ENCODE data around the gene PTGR3.
A peak's percentile ranks its signal among the peaks of the same experiment; 100 is the strongest.

Gene PTGR3

GRCh38 chr18:75183524-75183923 is 25.4 kb downstream of the PTGR3 start:
- Mint-ChIP-seq H3K4me3 (no peak overlapping the region), H3K27ac (no peak overlapping the region), H3K36me3 (no peaks in the 10 kb centered on the region), H3K9me3 (peaks cover 6% of the 10 kb centered on the region), H3K4me1 (peaks cover 10% of the 10 kb centered on the region)
- no peak for DNase-seq (ENCODE audit: low spot score in 2 of 2)
- ATAC-seq, result no peak

GRCh38 chr18:75179819-75180600 is 28.9 kb downstream of the PTGR3 start:
- Mint-ChIP-seq H3K9me3 (no peaks in the 10 kb centered on the region), H3K27ac (no peak overlapping the region)
- DNase-seq (ENCODE audit: low spot score in 2 of 2), result no peak

GRCh38 chr18:75178376-75178775 is 30.6 kb downstream of the PTGR3 start:
- Mint-ChIP-seq H3K4me1 (no peaks in the 10 kb centered on the region), H3K9me3 (no peaks in the 10 kb centered on the region), H3K4me3 (no peak overlapping the region), H3K36me3 (no peaks in the 10 kb centered on the region), H3K27ac (no peak overlapping the region)
- ATAC-seq (no peak), DNase-seq (ENCODE audit: low spot score in 2 of 2) (no peak)

More at GRCh38 chr18:75179819-75180600, 28.9 kb downstream of the PTGR3 start:
- Mint-ChIP-seq H3K4me3 (no peak overlapping the region), H3K4me1 (no peaks in the 10 kb centered on the region), H3K36me3 (no peaks in the 10 kb centered on the region)
- no peak for ATAC-seq

GRCh38 chr18:75176849-75177248 is 32.1 kb downstream of the PTGR3 start:
- H3K4me1 Mint-ChIP-seq, result peaks cover 6% of the 10 kb centered on the region
- H3K36me3 Mint-ChIP-seq, result no peaks in the 10 kb centered on the region
- ATAC-seq (no peak), DNase-seq (ENCODE audit: low spot score in 2 of 2) (no peak)
- no peak overlapping the region for H3K27ac Mint-ChIP-seq
- no peaks in the 10 kb centered on the region for H3K9me3 Mint-ChIP-seq
- no peak overlapping the region for H3K4me3 Mint-ChIP-seq

GRCh38 chr18:75173738-75174137 is 35.2 kb downstream of the PTGR3 start:
- H3K4me1 Mint-ChIP-seq, result peaks cover 6% of the 10 kb centered on the region
- no peak overlapping the region for H3K27ac Mint-ChIP-seq
- no peaks in the 10 kb centered on the region for H3K36me3 Mint-ChIP-seq
- no peak for DNase-seq (ENCODE audit: low spot score in 2 of 2)
- no peak overlapping the region for H3K4me3 Mint-ChIP-seq
- no peaks in the 10 kb centered on the region for H3K9me3 Mint-ChIP-seq
- ATAC-seq, result no peak

- Mint-ChIP-seq H3K36me3 (no peaks in the 10 kb centered on the region), H3K27ac (no peak overlapping the region), H3K4me1 (peaks cover 6% of the 10 kb centered on the region), H3K4me3 (no peak overlapping the region), H3K9me3 (no peaks in the 10 kb centered on the region)
- no peak for ATAC-seq
- no peak for DNase-seq (ENCODE audit: low spot score in 2 of 2)
Observed at GRCh38 chr18:75173125-75173432, 35.9 kb downstream of the PTGR3 start.

GRCh38 chr18:75172299-75173124 is 36.4 kb downstream of the PTGR3 start:
- H3K9me3 Mint-ChIP-seq, result no peaks in the 10 kb centered on the region
- no peak for ATAC-seq
- H3K4me1 Mint-ChIP-seq, result peaks cover 6% of the 10 kb centered on the region
- no peaks in the 10 kb centered on the region for H3K36me3 Mint-ChIP-seq
- H3K27ac Mint-ChIP-seq, result peak overlapping the region; percentile 18
- no peak for DNase-seq (ENCODE audit: low spot score in 2 of 2)
- H3K4me3 Mint-ChIP-seq, result no peak overlapping the region

GRCh38 chr18:75170916-75171315 is 38.0 kb downstream of the PTGR3 start:
- DNase-seq (ENCODE audit: low spot score in 2 of 2) (no peak), ATAC-seq (no peak)
- Mint-ChIP-seq H3K36me3 (no peaks in the 10 kb centered on the region), H3K4me3 (no peak overlapping the region), H3K4me1 (peaks cover 6% of the 10 kb centered on the region), H3K9me3 (no peaks in the 10 kb centered on the region), H3K27ac (no peak overlapping the region)

GRCh38 chr18:75170022-75170789 is 38.7 kb downstream of the PTGR3 start:
- H3K4me3 Mint-ChIP-seq, result no peak overlapping the region
- no peaks in the 10 kb centered on the region for H3K36me3 Mint-ChIP-seq
- ATAC-seq (no peak), DNase-seq (ENCODE audit: low spot score in 2 of 2) (no peak)
- H3K9me3 Mint-ChIP-seq, result no peaks in the 10 kb centered on the region
- no peak overlapping the region for H3K27ac Mint-ChIP-seq
- H3K4me1 Mint-ChIP-seq, result peaks cover 6% of the 10 kb centered on the region

- H3K9me3 Mint-ChIP-seq, result no peaks in the 10 kb centered on the region
- peaks cover 6% of the 10 kb centered on the region for H3K4me1 Mint-ChIP-seq
- no peak for ATAC-seq
- DNase-seq (ENCODE audit: low spot score in 2 of 2), result no peak
- H3K36me3 Mint-ChIP-seq, result no peaks in the 10 kb centered on the region
- no peak overlapping the region for H3K27ac Mint-ChIP-seq
- no peak overlapping the region for H3K4me3 Mint-ChIP-seq
Observed at GRCh38 chr18:75169411-75169810, 39.5 kb downstream of the PTGR3 start.

GRCh38 chr18:75168619-75169018 is 40.3 kb downstream of the PTGR3 start:
- H3K4me1 Mint-ChIP-seq, result peaks cover 6% of the 10 kb centered on the region
- H3K9me3 Mint-ChIP-seq, result no peaks in the 10 kb centered on the region
- no peak overlapping the region for H3K27ac Mint-ChIP-seq
- DNase-seq (ENCODE audit: low spot score in 2 of 2), result no peak
- no peak overlapping the region for H3K4me3 Mint-ChIP-seq
- H3K36me3 Mint-ChIP-seq, result no peaks in the 10 kb centered on the region
- no peak for ATAC-seq

GRCh38 chr18:75167759-75168618 is 41.0 kb downstream of the PTGR3 start:
- Mint-ChIP-seq H3K36me3 (no peaks in the 10 kb centered on the region), H3K27ac (no peak overlapping the region)
- ATAC-seq, result no peak

GRCh38 chr18:75167137-75167536 is 41.8 kb downstream of the PTGR3 start:
- Mint-ChIP-seq H3K9me3 (no peaks in the 10 kb centered on the region), H3K4me3 (no peak overlapping the region), H3K4me1 (peaks cover 1% of the 10 kb centered on the region), H3K27ac (no peak overlapping the region), H3K36me3 (no peaks in the 10 kb centered on the region)
- DNase-seq (ENCODE audit: low spot score in 2 of 2) (no peak), ATAC-seq (no peak)

More at GRCh38 chr18:75167759-75168618, 41.0 kb downstream of the PTGR3 start:
- DNase-seq (ENCODE audit: low spot score in 2 of 2), result no peak
- peaks cover 4% of the 10 kb centered on the region for H3K4me1 Mint-ChIP-seq
- no peak overlapping the region for H3K4me3 Mint-ChIP-seq
- H3K9me3 Mint-ChIP-seq, result no peaks in the 10 kb centered on the region

- Mint-ChIP-seq H3K27ac (no peak overlapping the region), H3K4me1 (peaks cover 11% of the 10 kb centered on the region), H3K4me3 (no peak overlapping the region), H3K36me3 (no peaks in the 10 kb centered on the region), H3K9me3 (no peaks in the 10 kb centered on the region)
- ATAC-seq, result no peak
- no peak for DNase-seq (ENCODE audit: low spot score in 2 of 2)
Observed at GRCh38 chr18:75165926-75166325, 43.0 kb downstream of the PTGR3 start.

GRCh38 chr18:75164479-75164878 is 44.5 kb downstream of the PTGR3 start:
- DNase-seq (ENCODE audit: low spot score in 2 of 2), result no peak
- ATAC-seq, result no peak
- H3K27ac Mint-ChIP-seq, result no peak overlapping the region
- H3K36me3 Mint-ChIP-seq, result no peaks in the 10 kb centered on the region
- no peak overlapping the region for H3K4me3 Mint-ChIP-seq
- H3K9me3 Mint-ChIP-seq, result no peaks in the 10 kb centered on the region
- H3K4me1 Mint-ChIP-seq, result peaks cover 11% of the 10 kb centered on the region
